NCI-H226 (cell line): ENCODE measurements around the gene HAND1.
"Not testable (repeated sequence)": the region's sequence is repeated elsewhere in the genome, so short reads cannot be mapped to it uniquely, and the experiment has no call there.

Experiments
- DNase-seq: peaks from one replicate; pipeline ENCODE4 v3.0.0-alpha.2; 2015

The HAND1 gene

DNA sequence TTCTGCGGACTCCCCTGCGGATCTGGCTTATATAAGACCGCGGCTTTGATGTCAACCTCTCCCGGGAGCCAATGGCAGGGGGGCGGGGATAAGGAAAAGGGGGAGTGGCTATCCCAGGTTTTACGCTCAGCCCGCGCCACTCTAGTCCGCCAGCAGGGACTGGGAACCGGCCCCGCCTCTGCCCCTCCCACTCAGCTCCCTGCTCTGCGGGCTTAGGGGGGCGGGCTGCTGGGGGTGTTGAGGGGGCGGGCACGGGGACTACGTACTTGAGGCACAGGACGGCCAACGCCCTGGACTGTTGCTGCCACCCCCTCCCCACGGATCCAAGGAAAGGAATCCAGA is at the start of gene HAND1:
Gene HAND1 (minus strand): TSS at position 4 of the 342 bp plus-strand sequence. CDS start 219 bp downstream, outside the sequence.
- no peak for DNase-seq

DNA sequence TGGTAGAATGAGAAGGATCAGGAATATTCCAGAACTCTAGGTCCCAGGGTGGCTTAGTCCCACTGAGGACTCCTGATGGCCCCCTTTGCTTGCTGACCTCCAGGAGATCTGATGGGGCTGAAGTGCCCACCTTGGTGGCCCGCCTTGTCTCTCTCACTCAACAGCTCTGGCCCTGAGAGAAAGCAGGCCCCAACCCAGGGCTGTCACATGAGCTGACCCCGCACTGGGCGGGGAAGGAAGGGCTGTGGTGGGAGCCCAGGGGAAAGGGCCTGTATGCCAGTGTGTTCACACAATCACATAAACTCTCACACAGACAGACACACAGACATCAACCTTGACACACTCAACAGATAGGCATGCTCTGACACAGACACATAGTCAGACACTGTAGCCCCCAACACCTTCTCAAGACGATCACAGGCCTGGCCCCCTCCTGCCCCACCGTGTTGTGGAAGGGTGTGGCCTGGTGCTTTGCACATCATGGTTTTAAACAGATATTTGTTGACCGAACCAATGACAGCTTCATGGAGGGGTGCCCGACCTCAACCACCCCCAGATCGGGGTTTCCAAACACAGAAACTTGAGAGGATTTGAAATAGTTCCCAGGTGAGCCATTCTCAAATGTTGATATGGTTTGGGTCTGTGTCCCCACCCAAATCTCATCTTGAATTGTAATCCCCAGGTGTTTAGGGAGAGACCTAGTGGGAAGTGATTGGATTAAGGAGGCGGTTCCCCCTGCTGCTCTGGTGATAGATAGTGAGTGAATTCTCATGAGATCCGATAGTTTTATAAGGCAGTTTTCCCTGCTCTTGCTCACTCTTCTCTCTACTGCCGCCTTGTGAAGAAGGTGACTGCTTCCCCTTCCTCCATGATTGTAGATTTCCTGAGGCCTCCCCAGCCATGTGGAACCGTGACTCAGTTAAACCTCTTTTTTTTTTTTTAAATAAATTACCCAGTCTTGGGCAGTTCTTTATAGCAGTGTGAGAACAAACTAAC is 48.5 kb upstream of the HAND1 start:
- no peak for DNase-seq

DNA sequence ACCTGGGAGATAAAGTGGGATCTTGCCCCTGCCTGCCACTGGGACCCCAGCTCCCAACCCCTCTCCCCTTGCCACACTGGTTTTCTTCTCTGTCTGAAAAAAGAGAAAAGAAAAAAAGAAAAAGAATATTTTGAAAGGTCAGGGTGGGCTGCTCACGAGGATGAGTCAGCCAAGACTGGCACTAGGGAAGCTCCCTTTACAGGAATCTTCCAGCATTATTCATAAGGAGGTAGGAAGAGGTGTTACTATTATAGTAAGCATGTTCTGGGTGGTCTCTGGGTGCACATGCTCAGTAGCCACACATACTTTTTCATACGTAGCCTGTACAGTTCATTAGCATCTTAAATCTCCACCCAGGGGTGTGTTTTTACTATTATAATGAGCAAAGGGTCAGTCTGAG is 46.8 kb upstream of the HAND1 start:
- DNase-seq = peak; percentile 53

DNA sequence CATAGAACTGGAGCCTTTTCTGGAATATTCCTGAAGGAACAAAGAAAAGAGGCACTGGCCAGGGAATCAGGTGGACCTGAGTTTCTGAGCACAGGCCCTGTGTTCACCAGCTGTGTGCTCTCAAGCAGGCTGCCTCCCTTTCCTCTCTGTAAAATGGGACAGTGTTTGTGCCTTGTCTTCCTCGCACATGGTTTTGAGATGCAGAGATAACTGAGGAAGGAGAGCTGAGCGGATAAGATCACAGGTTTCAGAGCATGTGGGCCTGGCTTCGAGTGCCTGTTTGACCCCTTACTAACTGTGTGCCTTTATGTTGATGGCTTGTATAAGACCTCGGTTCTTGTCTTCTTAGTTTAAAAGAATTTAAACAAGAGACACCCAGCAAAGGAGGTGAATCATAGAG is 46.2 kb upstream of the HAND1 start:
- no peak for DNase-seq

DNA sequence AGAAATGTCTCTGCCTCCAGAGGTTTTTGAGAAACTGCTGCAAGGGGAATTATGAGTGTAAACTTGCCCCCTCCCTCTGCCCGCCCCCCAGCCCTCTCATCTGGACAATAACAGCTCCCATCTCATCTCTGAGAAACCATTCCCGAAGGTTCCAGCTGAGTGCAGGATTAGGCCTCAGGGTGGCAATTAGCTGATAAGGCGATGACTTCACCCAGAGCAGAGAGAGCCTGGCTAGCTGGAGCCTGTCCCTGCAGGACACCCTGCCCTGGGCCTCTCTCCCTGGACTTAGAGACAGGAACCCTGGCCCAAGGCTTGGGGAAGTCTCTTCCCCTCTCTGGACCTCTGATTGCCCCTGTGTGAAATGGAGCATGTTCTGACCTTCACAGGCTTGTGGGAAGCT is 45.7 kb upstream of the HAND1 start:
- peak; percentile 40 for DNase-seq

DNA sequence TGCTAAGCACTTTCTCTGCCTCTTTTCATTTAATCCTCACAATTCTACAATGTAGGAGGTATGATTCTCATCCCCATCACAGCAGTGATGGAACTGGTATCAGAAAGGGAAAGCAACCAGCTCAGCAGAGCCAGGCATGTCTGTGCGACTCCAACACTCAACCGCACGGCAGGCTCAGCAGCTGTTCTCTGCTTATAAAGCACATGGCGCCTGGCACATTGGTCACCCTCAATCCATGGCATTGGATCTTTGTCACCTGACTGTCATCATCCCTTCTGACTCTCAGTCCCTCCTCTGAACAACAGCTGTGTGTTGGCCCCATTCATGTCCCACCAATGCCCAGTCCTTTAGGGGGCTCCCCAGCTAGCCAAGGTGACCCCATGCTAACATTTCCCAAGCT is 45.1 kb upstream of the HAND1 start:
- no peak for DNase-seq

DNA sequence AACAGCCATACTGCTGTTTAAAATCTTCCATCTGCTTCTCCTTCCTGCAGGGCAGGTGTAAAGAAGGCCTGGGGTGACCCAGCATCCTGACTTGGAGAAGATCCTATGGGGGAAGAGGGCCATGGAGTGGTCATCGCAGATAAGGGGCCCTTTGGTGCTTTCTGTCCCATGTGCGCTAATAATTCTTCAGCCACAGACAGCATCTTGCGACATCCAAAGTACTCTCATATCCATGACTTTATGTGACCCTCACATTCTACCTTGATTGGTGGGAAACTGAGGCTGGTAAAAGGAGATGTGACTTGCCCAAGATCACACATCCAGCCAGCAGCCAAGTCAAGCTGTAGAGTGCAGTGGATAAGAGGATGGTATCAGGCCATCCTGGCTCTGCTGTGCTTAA is 44.3 kb upstream of the HAND1 start:
- DNase-seq = no peak

DNA sequence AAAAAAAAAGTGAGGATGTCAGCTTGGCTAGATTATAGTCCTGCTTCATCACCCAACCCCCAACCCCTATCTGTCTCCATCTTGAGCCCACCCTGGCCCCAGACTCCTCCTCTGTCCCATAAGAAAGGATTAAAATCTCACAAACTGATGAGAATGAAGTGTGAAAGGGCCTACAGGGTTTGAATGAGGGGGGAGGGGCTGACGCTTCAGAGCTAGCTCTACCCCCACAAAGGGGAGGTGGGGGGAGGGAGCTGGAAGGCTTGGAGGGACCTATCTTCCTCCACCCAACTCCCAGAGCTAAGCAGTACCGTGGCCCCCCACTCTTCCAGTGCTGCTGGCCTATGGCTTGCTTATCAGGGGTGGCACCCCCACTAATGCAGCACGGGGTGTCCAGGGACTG is 43.7 kb upstream of the HAND1 start:
- no peak for DNase-seq

DNA sequence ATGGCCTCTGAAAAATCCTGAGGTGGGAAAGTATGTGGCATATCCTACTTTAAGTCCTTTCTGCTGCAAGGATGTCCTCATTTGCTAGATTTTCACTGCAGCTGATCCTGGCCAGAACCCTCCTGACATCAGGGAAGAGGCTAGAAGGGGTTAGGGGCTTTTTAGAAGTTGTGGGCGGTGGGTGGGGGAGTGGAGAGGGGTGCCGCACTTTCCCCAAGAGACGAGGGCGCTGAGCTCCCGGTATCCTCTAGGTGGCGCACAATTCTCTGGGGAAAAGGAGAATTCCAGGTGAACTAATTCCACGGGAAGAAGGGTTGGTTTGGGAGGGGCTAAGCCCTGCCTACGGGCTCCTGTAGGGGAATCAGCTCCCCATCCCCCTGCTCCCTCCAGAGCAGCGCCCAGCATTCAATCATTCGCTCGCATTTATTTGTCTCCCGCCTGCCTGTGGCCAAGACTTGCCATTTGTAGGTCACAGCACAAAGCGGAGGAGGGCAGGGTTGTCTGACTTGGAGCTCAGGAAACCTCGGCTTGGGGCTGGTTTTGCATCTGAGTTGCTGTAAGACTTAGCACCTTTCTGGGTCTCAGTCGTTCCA is 42.9 kb upstream of the HAND1 start:
- peak; percentile 26 for DNase-seq

DNA sequence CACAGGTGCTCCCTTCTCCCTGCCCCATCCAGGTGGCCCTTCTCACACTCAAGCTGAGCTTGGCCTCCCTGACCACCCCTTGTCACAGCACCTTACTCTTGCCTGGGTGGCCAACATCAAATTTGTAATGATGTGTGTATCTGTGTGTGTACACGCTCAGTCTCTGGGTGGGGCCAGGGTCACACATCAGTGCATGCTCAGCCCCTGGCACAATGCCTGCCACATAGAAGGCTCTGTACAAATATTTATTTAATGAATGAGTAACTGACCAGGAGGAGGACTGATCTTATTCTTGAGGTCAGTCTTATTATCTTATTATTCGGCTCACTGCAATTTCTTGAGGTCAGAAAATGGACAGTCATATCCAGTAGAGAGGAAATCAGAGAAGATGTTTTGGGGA is 41.3 kb upstream of the HAND1 start:
- DNase-seq = peak; percentile 18

DNA sequence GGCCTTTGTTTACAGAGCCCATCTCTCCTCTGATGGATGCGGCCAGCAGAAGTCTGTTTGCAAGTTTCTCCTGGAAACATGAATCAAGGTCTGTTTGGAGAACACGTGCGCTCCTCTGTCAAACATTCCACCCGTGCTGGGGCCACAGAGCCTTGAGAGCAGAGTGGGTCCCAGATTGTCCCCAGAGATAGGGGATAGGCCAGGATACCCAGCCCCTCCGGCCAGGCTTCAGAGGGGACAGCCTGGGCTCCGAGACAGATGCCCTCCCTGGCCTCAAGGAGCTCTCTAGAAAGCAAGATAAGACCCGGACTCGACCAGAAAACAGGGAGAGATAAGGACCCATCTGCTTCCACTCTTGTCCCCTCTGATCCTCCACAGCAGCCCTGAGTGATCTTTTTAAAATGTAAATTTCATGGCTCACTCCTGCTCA is 40.4 kb upstream of the HAND1 start:
- DNase-seq = no peak

DNA sequence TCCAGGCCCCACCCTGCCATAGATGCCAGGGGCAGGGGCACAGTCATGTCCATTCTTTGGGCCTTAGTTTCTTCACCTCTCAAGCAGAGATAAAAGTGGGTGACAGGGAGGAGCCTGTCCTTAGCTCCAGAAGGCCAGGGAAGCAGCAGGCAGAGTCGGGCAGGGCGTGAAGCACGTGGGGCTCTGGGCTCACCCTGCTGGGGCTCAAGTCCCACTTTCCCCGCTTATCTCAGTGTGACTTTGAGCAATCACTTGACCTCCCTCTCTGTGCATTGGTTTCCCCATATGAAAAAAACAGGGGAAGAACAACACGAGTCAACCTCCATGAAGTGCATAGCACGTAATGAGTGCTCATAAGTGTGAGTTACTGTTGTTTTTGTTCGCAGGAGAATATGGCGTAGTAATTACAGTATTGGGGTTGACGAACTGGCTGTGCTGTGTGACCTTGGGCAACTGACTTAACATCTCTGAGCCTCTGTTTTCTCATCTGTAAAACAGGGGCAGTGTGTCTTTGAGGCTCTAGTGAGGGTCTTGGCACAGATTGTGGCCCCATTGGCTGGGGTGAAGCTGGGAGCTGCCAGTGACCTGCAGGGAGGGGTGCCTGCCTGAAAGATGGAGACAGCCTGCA is 39.9 kb upstream of the HAND1 start:
- no peak for DNase-seq

DNA sequence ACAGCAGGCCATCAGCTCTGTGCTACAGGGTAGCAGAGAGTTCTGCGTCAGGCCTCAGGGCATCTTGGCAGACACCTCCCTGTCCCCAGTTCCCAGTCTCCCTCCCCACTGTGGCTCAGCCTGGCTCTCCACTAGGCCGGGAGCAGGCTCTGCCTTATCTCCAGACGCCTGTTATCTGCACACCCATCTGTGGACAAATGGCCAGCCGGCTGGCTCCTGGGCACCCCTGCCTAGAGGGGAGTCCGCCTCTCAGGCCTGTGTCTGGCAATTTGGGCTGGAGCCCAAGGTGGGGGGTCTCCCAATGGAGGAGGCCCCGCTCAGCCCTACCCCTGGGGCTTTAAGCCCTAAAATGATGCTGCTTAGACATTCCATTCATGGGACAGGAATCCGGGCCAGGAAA is 39.2 kb upstream of the HAND1 start:
- no peak for DNase-seq

DNA sequence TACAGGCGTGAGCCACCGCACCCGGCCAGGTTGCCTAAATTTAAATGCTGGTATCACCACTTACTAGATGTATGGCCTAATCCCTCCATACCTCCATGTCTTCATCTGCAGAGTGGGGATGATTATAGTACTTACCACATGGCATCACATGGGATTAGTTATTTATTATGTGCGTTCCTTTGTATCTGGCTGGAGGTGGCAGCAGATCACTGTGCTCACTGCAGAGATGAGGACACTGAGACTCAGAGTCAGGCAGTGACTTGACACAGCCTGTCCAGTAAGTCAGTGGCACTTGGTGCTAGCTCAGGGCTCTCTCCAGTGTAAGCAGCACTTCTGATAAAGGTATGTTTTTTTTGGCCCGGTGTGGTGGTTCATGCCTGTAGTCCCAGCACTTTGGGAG is 38.4 kb upstream of the HAND1 start:
- DNase-seq = no peak

DNA sequence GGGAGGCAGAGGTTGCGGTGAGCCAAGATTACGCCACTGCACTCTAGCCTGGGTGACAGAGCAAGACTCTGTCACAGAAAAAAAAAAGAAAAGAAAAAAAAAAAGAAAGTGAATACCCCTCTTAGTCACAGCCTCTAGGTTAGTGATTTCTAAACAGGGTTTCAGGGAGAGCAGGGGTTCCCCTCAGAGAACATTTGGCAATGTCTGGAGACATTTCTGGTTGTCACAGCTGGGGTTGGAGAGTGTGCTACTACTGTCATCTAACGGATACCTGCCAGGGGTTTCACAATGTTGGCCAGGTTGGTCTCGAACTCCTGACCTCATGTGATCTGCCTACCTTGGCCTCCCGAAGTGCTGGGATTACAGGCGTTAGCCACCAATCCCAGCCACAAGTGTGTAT is 37.5 kb upstream of the HAND1 start:
- not testable (repeated sequence) for DNase-seq

DNA sequence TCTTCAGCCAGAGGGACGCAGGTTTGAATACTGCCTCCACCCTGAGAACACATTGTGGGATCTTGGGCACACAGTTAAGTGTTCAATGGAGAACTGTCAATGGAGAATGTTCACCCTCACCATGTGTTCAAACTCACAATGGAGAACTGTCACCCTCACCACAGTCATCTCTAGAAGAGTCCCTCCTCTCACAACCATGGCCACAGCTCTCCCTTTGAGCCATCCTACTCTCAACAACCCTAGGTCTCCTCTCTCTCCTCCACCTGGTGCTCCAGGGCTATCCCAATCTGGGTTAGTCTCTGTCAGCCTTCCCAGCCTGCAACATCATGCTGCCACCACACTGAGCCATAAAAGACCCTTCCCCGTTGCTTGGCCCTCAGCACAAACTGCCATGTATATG is 36.3 kb upstream of the HAND1 start:
- DNase-seq = no peak

DNA sequence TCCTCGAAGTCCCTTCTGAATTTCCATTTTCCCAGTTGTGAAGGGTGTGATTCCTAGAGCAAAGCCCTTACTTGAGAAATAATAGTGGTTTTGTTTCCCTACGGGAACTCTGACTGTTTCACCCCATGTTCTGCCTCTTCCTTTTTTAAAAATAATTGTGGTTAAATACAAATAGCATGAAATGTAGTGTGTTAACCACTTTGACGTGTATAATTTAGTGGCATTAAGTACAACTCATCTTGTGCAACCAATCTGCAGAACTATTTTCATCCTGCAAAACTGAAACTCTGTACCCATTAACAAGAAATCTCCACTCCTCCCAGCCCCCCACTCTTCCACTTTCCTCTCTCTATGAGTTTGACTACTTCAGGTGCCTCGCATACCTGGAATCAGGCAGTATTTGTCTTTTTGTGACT is 35.6 kb upstream of the HAND1 start:
- DNase-seq = no peak

DNA sequence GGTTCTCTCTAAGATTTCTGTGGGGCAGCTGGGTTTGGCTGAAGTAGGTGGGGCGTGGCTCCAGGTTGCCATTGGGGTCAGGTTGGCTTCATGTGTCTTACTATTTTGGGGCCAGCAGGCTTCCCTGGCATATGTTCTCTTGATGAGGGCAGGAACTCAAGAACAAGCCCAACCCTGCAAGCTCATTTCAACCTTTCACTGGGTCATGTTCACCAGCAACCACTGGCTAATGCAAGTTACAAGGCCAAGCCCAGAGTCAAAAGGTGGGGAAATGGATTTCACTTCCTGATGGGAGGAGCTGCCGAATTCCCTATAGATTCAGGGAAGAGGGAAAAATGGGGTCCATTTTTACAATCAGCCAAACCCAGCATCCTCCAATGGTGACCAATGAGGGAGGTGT is 34.0 kb upstream of the HAND1 start:
- no peak for DNase-seq

DNA sequence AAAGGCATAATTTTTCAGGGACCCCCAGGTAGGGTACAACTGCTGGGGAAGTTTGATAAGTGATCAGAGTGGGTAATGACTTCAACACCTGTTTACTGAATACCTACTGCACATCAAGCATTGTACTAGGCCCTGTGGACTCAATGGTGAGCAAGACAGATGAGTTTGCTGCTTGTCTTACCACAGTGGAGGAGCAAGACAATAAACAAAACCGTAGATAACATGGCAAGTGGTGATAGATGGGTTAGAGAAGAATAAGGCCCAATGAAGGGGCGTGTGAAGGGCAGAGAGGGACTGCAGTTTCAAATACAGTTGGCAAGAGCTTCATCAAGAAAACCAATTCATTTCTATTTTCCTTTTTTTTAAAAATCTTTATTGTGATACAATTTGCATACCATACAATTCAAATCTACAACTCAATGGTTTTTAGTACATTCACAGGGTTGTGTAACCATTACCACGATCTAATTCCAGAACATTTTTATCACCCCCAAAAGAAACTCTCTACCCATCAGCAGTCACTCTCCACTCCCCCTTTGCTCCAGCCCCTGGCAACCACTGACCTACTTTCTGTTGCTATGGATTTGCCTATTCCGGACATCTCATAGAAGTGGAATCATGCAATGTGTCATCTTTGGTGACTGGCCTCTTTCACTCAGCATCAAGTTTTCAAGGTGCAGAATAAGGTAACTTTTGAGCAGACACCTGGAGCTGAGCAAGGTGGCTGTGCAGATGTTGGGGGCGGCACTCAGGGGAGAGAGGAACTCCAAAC is 31.9 kb upstream of the HAND1 start:
- no peak for DNase-seq

DNA sequence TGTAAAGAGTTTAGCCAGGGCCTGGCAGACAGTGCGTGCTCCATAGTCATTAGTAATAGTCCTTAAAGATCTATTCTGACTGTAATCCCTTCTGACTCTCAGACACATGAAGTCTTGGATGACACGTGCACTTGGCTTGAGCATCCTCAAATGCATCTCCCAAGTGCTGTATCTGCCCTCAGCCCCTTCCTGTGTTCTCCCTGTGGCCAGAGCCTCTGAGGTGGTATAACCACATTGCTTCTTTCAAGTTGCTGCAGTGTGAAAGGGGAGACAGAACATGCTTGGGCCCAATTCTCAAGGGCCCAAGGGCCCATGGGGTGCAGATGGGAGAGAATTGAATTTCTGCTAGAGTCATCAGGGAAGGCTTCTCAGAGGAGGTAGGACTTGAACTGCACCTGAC is 30.1 kb upstream of the HAND1 start:
- DNase-seq = no peak

DNA sequence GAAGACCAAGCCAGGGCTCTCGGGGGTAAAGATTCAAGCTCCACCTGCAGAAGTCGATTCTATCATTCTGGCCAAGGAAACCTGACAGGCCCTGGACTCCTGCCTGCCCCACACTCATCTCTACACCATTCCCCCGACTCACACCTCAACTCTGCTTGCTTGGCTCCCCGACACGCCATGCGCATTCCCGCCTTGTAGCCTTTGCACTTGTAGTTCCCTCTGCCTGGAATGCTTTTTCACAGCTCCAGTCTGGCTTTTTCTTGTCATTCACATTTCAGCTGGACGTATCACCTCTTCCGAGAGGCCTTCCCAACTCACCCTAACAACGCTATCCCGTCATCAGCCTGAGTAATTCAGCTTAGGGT is 28.7 kb upstream of the HAND1 start:
- DNase-seq = no peak

DNA sequence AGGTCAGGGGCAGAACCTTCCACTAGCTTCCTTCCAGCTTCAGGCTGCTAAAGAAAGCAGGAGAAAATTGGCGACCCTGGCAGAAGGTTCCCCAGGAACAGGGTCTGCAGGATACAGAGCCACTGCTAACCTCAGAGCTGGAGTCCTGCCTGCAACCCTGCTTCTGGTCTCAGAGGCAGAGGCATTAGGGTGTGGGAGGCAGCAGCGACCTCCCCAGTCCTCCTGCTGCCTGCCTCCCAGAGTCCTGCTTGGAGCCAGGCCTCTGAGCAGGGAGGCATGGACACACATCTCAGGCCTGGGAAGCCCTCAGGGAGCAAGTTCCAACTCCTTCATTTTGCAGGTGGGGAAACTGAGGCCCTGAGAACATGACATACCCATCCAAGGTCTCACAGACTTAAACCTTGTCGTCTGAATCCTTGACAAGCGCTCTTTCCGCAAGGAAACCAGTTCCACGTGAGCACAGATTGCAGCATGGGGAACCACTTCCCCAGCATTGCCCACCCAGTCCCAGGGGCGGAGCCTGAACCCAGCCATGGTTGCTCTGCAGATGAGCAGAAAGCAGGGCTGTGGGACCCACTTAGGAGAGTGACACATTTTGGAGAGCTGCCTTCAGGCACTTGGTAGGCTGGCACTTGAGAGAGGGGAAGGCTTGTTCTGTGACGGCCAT is 28.2 kb upstream of the HAND1 start:
- no peak for DNase-seq

DNA sequence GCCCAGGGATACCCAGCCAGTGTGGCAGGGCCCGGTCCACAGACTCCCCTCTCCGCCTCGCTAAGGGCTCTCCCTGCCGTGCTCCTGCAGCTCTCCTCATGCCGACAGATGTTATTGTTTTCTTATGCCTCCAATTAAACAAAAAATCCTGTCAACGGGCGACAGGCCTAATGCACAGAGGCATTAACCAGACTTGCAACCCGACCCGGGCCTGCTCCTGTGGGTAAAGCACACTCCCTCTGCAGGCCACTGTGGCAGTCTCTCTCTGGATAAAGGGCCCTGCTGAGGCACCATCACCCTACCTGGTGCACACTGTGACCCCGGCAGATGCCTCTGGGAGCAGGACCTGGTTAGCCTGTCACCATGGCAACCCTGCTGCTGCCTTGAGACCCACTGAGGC is 27.5 kb upstream of the HAND1 start:
- DNase-seq = no peak
